ENCODE measurements around the gene GLYATL3.

The GLYATL3 gene

GRCh38 chr6:49548613-49549304, 49.0 kb downstream of the GLYATL3 start:
- DNase-seq: no peak

DNA sequence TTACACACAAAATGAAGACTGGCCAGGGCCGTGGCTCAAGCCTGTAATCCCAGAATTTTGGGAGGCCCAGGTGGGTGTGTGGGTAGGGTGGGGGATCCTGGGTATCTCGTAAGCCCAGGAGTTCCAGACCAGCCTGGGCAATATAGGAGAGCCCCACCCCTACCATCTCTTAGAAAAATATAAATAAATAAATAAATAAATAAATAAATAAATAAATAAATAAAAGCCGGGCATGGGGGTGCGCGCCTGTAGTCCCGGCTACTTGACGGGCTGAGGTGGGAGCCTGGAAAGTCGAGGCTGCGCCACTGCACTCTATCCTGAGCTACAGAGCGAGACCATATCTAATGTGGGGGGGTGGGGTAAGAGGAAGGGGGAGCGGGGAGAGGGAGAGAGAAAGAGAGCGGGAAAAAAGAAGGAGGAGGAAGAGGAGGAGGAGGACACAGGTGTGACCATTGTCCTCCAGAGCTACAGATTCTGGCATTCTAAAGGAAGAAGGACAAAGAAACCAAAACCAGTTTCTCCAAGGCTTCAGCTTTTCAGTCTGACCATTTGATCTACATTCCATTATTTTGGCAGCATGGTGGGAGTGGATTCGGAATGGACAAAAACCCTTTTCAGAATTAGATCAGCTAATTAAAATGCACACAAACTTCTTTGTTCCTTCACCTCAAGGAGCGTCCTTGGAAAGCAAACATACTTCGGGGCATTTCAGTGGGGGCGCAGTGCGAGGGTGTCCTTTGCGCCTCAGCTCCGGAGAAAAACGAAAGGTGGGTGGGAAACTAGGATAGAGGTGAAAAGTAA, 50.2 kb downstream of the GLYATL3 start:
- no peak for DNase-seq

- DNase-seq: no peak
Measured at GRCh38 chr6:49550492-49551077, 50.9 kb downstream of the GLYATL3 start, which contains the start of gene C6orf141. Gene C6orf141, plus strand, starts transcription at chr6:49550668. Its CDS starts 125 bp downstream, at chr6:49550793.

- no peak for DNase-seq
Measured at GRCh38 chr6:49551078-49551865, 51.5 kb downstream of the GLYATL3 start.

GRCh38 chr6:49551866-49552129, 52.1 kb downstream of the GLYATL3 start:
- DNase-seq: no peak

- no peak for DNase-seq
Measured at GRCh38 chr6:49552596-49552995, 52.9 kb downstream of the GLYATL3 start.

DNA sequence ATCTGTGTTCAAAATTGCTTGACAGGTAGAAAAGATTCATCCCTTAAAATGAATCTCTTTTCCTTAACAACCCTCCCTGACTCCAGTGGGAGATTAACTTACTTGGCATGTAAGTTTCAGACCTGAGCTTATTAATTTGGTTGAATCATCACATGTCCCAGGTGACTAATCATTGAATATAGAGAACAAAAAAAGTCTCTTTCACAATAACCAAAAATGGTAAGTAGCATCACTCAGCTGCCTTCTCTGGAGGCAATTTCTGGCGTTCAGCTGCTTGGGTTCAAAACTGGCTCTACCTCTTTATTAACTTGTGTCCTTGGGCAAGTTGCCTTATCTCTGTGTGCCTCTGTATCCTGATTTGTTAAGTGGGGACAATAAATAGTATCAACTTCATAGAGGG, 53.7 kb downstream of the GLYATL3 start:
- DNase-seq: no peak

GRCh38 chr6:49555951-49556350, 56.2 kb downstream of the GLYATL3 start:
- DNase-seq: no peak

DNA sequence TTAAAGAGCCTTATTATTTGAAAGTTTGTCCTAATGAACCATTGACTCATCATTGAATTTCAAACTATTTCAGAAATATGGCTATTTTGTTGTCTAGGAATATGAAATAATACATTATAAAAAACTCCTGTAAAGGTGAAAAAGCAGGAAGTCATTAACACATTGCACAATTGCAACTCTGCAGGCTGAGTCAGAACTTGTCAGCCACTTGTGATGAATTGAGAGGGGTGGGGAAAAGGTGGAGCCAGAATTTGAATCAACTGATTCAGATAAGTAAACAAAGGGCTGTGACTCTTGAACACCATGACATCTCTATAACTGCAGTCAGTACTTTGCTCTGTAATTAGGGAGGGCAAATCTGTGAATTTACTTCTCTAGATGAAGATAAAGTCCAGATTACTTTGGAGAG, 56.7 kb downstream of the GLYATL3 start:
- no peak for DNase-seq

- no peak for DNase-seq
Measured at GRCh38 chr6:49557177-49557576, 57.5 kb downstream of the GLYATL3 start.

- DNase-seq: no peak
Measured at GRCh38 chr6:49558238-49558637, 58.5 kb downstream of the GLYATL3 start.

- DNase-seq: no peak
Measured at GRCh38 chr6:49563006-49563886, 63.5 kb downstream of the GLYATL3 start.

DNA sequence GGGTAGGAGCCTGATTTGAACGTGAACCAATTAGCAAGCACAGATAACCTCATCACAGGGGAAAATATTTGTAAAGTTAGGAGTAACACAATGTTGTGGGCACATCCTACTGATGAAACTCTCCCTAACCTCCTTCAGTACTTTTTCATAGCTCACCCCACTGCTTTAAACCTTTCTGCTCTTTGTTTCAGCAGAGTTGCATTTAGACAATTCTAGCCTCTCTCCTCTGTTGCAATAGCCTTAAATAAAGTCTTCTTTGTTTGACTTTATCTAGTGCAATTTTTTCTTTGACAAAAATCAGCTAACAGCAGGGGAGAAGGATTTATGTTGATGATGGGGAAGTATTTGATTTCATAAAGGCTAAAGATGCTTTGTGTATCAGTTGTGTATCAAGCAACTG, 64.8 kb downstream of the GLYATL3 start:
- DNase-seq: no peak

DNA sequence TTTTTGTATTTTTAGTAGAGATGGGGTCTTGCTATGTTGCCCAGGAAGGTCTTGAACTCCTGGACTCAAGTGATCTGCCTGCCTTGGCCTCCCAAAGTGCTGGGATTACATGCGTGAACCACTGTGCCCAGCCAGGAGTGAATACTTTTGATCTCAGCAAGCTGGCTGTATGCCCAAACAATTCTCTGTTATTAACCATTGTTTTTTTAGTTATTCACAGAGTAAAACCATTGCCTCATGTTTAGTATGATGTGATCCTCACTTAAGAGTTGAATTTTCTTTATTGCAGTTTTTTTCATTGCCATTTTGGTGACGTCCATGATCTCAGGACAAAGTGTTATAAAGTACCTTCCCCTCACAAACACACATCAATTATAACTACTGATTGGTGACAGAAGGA, 65.5 kb downstream of the GLYATL3 start:
- DNase-seq: no peak

- DNase-seq: no peak
Measured at GRCh38 chr6:49565855-49566254, 66.1 kb downstream of the GLYATL3 start.

DNA sequence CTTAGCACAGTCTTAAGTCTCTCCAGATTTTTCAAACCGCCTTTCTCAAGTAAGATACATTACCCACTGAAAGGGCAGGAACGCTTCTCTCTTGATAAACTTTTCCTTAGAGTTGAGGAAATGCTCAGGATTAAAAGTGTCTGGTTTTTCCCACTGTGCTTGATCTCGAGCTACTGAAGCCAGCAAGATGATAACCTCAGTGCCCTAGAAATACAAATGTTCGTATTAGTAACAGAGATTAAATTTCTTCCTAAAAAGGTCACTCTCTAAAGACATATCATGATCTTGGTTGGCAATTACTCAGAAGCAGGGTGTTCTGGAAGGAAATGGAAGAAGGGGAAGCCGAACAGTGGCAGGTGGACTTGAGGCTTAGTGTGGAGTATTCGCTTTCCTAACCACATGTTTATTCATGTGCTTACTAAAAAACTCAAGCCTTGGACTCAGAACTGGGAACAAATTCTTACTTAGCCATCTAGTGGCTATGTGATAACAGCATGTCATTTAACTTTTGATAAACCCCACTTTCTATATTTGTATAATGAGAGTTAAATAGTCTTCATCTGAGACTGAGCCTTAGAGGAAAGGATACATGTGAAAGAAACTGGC, 70.9 kb downstream of the GLYATL3 start:
- DNase-seq: no peak

- DNase-seq: no peak
Measured at GRCh38 chr6:49576618-49577017, 76.9 kb downstream of the GLYATL3 start.

All from CD4-positive, alpha-beta T cell treated with Interleukin-6 for 4 hours (primary cell).